T-cell (primary cell): ENCODE measurements around the gene GUCA2B. TPM values are rescaled to one million over a fixed set of nuclear protein-coding genes. Genes with fewer than 3 reads are reported as not detected.

Source experiments
- ATAC-seq, 4 experiments: fragments of 200-7000 bp in 3 of 4; fragments of 150-1000 bp in 1 of 4; cut with Tn5 transposase; replicated peaks in 1 of 4; 1 replicate in 3 of 4; 2 replicates in 1 of 4; pipeline ENCODE4 v1.10.0; 2021; ENCODE audit warnings: moderate library complexity in 3 of 4, mild to moderate bottlenecking in 2 of 4, moderate number of reproducible peaks in 1 of 4
- CTCF ChIA-PET, 2 donors: fragments of 300-600 bp; sonication (Branson Sonifier 250); formaldehyde crosslinking; loops; one replicate each; lab custom pipeline; 2022; ENCODE audit warnings: antibody characterized with exemption in 2 of 2; lab: Charles Lee
- POLR2A ChIA-PET, 2 donors: fragments of 300-600 bp; sonication (Branson Sonifier 250); formaldehyde crosslinking; loops; one replicate each; lab custom pipeline; 2022; ENCODE audit warnings: antibody characterized with exemption in 2 of 2; lab: Charles Lee
- DNase-seq, 35 experiments: peaks; one replicate each; pipeline versions ENCODE4 v3.0.0 to v3.0.0-alpha.2; 2013 to 2023
- H3K27ac ChIP-seq: one replicate; pipeline ENCODE4 v1.5.1; 2013; ENCODE audit warnings: low read length
- H3K27me3 ChIP-seq, 2 experiments: replicated peaks in 1 of 2; 1 replicate in 1 of 2; 2 replicates in 1 of 2; pipeline versions ENCODE4 v1.6.1 to v1.7.0; 2013; ENCODE audit warnings: low read length in 1 of 2, mixed read lengths in 1 of 2; ENCODE audit not compliant: control insufficient read depth in 2 of 2, insufficient read depth in 2 of 2; ENCODE audit errors: extremely low read depth in 1 of 2
- H3K36me3 ChIP-seq, 2 donors: 1 replicate in 1 of 2; 2 replicates in 1 of 2; pipeline versions ENCODE4 v1.6.1 to v1.7.0; 2013; ENCODE audit warnings: low read length in 1 of 2; ENCODE audit not compliant: control insufficient read depth in 2 of 2, insufficient read depth in 1 of 2; ENCODE audit errors: extremely low read depth in 1 of 2
- H3K4me1 ChIP-seq, 2 experiments: 1 replicate in 1 of 2; 2 replicates in 1 of 2; pipeline versions ENCODE4 v1.6.1 to v1.7.0; 2013; ENCODE audit warnings: low read length in 2 of 2, mixed read lengths in 1 of 2; ENCODE audit not compliant: insufficient read depth in 2 of 2, control insufficient read depth in 1 of 2; ENCODE audit errors: extremely low read depth in 1 of 2
- H3K4me3 ChIP-seq, 2 donors: 1 replicate in 1 of 2; 2 replicates in 1 of 2; pipeline versions ENCODE4 v1.5.1 to v1.7.0; 2013; ENCODE audit warnings: mild to moderate bottlenecking in 2 of 2, low read length in 1 of 2, moderate library complexity in 1 of 2; ENCODE audit not compliant: control insufficient read depth in 1 of 2; ENCODE audit errors: extremely low read depth in 1 of 2
- H3K9me3 ChIP-seq: 2 replicates; pipeline ENCODE4 v1.7.0; 2013
- H3K27ac Mint-ChIP-seq, 2 donors: one replicate each; pipeline ENCODE4 v1.8.0; 2020 to 2021; ENCODE audit warnings: mild to moderate bottlenecking in 2 of 2, mixed read lengths in 2 of 2
- H3K27me3 Mint-ChIP-seq, 2 donors: one replicate each; pipeline ENCODE4 v1.8.0; 2021 to 2022; ENCODE audit warnings: mixed read lengths in 2 of 2
- H3K36me3 Mint-ChIP-seq: one replicate; pipeline ENCODE4 v1.8.0; 2021; ENCODE audit warnings: mixed read lengths
- H3K4me1 Mint-ChIP-seq, 3 donors: one replicate each; pipeline ENCODE4 v1.8.0; 2020 to 2022; ENCODE audit warnings: mixed read lengths in 3 of 3, mild to moderate bottlenecking in 1 of 3
- H3K4me3 Mint-ChIP-seq, 3 donors: one replicate each; pipeline ENCODE4 v1.8.0; 2020 to 2022; ENCODE audit warnings: mild to moderate bottlenecking in 3 of 3, mixed read lengths in 3 of 3, moderate library complexity in 3 of 3
- H3K9me3 Mint-ChIP-seq, 3 donors: one replicate each; pipeline ENCODE4 v1.8.0; 2020 to 2022; ENCODE audit warnings: mixed read lengths in 3 of 3
- WGBS: methylation state at CpG from one replicate; pipeline ENCODE4 v1.1.5; 2013; ENCODE audit warnings: missing lambda C conversion rate; ENCODE audit not compliant: insufficient coverage; 5-methylcytosine and 5-hydroxymethylcytosine counted together
- total RNA-seq, 35 experiments: library from RNA in 6 of 35; stranded (reverse) in 6 of 35; fragments of 120-200 nt in 1 of 35; gene quantifications; one replicate each; pipeline versions ENCODE4 v1.2.1 to v1.2.4 and lab custom pipeline; 2013 to 2026

The GUCA2B gene
- total RNA-seq, 5 donors from 2014 or later (not counting 1 experiment from before 2014, with no cell fraction given) = not detected

DNA sequence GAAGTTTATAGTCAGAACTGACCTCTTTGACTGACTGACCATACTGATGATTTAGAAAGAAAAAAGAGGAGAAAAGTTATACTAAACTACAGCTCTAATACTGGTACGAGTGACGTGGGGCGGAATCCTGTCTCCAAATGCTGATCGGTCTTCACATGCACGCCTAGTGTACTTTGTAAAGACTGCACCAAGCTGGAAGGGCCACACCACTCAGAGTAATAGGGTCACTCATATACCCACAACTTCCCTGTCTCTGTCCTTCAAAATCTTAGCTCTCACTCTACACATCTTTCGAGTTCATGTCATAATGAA is 30.7 kb downstream of the GUCA2B start:
- peaks cover 47% of the 10 kb centered on the region for H3K36me3 Mint-ChIP-seq
- Histone ChIP-seq H3K4me3 (no peak overlapping the region), H3K27me3 (no peaks in the 10 kb centered on the region), H3K4me1 (no peaks in the 10 kb centered on the region), H3K36me3 (peaks cover 0 to 50% of the 10 kb centered on the region in 2 donors), H3K27ac (no peak overlapping the region), H3K9me3 (no peaks in the 10 kb centered on the region)
- H3K4me3 Mint-ChIP-seq = no peak overlapping the region
- CTCF ChIA-PET = no interaction called here
- POLR2A ChIA-PET = no interaction called here
- H3K4me1 Mint-ChIP-seq = no peaks in the 10 kb centered on the region
- peak overlapping the region in 1 of 2 donors; percentile 37 for H3K27ac Mint-ChIP-seq
- H3K9me3 Mint-ChIP-seq = no peaks in the 10 kb centered on the region
- 100% methylated on average over 1 of the region's 6 CpGs for WGBS
- DNase-seq = no peak
- H3K27me3 Mint-ChIP-seq = no peaks in the 10 kb centered on the region
- ATAC-seq = no peak

DNA sequence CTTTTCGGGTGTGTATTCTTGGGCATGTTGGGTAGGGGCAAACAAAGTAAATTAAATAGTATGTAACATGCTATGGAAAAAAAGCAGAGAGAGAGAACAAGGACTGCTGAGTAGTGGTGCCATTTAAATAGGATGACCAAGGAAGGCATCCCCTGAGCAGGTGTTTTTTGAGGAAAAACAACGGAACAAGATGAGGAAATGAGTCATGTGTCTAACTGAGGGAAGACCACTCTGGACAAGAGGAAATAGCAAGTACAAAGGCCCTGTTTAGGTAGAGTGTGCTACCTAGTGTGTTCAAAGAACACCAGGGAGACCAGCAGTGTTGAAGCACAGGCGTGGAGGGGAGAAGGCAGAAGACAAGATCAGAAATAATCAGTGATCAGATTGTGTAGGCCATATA is 31.4 kb downstream of the GUCA2B start:
- Mint-ChIP-seq H3K27ac (peak overlapping the region; percentile 26 to 53), H3K36me3 (peaks cover 49% of the 10 kb centered on the region), H3K9me3 (no peaks in the 10 kb centered on the region), H3K4me3 (no peak overlapping the region), H3K4me1 (no peaks in the 10 kb centered on the region), H3K27me3 (no peaks in the 10 kb centered on the region)
- WGBS = 91% methylated on average over 2 of the region's 3 CpGs
- DNase-seq (no peak), ATAC-seq (no peak)
- POLR2A ChIA-PET = no interaction called here
- H3K27ac ChIP-seq = no peak overlapping the region
- no peaks in the 10 kb centered on the region for H3K9me3 ChIP-seq
- CTCF ChIA-PET = interaction anchor here in 1 of 2 donors (0.7 to 1.2 kb wide), 2 partner anchors 108 to 417 kb away, joined by 6 read pairs; no protein-coding TSS in a partner anchor
- no peaks in the 10 kb centered on the region for H3K4me1 ChIP-seq
- no peak overlapping the region for H3K4me3 ChIP-seq
- peaks cover 0 to 54% of the 10 kb centered on the region in 2 donors for H3K36me3 ChIP-seq
- no peaks in the 10 kb centered on the region for H3K27me3 ChIP-seq

DNA sequence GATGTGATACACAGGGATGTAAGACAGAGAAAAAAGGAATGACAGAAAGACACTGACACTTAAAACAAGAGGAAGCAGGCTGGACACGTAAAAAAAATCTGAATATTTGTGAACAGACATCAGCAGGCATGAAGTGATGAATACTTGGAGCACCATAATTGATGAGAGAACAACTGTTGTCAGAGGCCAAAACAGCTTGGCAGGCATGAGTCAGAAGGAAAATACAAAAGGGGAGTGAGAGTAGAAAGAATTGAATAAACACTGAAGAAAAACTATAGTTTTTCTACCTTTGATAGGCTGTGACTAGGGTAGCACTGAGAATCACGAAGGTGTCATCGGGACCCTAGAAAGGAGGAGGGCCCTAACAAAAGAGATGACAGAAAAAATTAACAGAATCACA is 32.9 kb downstream of the GUCA2B start:
- Mint-ChIP-seq H3K27ac (peak overlapping the region; percentile 1 to 4), H3K9me3 (no peaks in the 10 kb centered on the region), H3K36me3 (peaks cover 53% of the 10 kb centered on the region), H3K27me3 (no peaks in the 10 kb centered on the region), H3K4me1 (peaks cover 0 to 2% (median 2%) of the 10 kb centered on the region in 3 donors), H3K4me3 (no peak overlapping the region)
- no peak for DNase-seq
- Histone ChIP-seq H3K4me3 (no peak overlapping the region), H3K9me3 (no peaks in the 10 kb centered on the region), H3K27ac (no peak overlapping the region), H3K27me3 (no peaks in the 10 kb centered on the region), H3K4me1 (no peaks in the 10 kb centered on the region), H3K36me3 (peaks cover 0 to 58% of the 10 kb centered on the region in 2 donors)
- ChIA-PET POLR2A (no interaction called here), CTCF (no interaction called here)
- no peak for ATAC-seq
- 100% methylated on average over 1 of the region's 3 CpGs for WGBS

DNA sequence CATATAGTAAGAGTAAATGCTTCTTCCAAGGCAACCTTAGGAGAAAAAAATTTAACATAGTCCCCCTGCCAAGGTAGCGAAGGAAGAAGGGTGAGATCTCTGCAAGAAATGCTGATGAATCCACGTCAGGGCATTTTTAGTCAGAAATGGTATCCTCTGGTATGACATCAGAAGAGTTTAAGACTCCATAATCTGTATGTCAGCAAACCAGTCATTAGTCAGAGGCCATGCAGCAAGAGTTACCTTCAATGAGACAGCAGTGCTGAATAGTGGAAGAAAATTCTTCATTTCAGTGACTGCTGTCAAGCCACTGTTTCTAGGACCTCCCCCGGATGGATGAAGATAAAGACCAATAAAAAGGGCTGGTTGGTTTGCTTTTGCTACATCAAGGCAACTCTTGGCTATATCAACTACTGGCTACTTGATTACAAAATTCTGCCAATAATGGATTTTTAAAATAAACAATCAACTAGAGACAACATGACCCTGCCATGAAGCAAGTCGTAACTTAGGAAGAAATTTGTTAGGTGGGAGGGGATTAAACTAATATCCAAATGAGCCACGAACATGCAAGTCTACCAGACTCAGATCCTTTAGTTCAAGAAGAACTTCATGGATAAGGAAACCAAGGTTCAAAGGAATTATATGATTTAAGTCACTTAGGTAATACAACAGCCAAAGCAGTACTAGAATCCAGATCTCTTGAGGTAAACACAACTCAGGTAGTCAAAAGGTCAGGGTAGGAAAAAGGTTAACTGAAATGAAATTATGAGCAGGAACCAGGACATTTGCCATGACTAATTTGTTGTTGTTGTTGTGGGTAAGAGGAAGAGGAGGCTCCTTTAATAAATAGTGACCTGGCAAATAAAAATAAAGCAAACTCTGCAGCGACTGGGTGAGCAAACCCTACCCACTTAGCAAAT is 37.0 kb downstream of the GUCA2B start:
- no peak overlapping the region for H3K27ac Mint-ChIP-seq
- peaks cover 54% of the 10 kb centered on the region for H3K36me3 Mint-ChIP-seq
- 100% methylated on average over 1 of the region's 6 CpGs for WGBS
- ChIA-PET CTCF (interaction anchor here in 1 of 2 donors (0.7 kb wide), 1 partner anchor 263 kb away, joined by 3 read pairs; no protein-coding TSS in a partner anchor), POLR2A (no interaction called here)
- H3K27me3 Mint-ChIP-seq = no peaks in the 10 kb centered on the region
- Histone ChIP-seq H3K27ac (no peak overlapping the region), H3K9me3 (no peaks in the 10 kb centered on the region), H3K4me1 (no peaks in the 10 kb centered on the region), H3K36me3 (peaks cover 0 to 74% of the 10 kb centered on the region in 2 donors), H3K4me3 (no peak overlapping the region), H3K27me3 (no peaks in the 10 kb centered on the region)
- DNase-seq (no peak), ATAC-seq (no peak)
- no peak overlapping the region for H3K4me3 Mint-ChIP-seq
- H3K9me3 Mint-ChIP-seq = no peaks in the 10 kb centered on the region
- peaks cover 0 to 16% (median 6%) of the 10 kb centered on the region in 3 donors for H3K4me1 Mint-ChIP-seq

DNA sequence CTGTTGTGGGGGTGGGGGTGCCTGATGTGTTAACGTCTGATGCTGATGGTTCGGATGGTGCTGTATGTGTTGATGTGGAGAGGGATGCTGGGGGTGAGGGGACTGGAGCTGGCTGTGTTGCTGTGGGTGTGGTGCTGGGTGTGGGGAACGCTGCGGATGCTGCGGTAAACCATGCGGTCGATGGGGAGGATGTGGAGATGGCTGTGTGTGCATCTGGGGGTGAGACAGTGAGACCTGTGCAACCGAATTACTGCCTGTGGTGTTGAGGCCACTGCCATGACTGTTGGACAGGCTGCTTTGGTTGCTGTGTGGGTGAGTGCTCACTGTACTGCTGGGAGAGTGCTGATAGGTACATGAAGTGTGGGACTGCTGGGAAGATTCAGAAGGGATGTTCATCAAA is 38.1 kb downstream of the GUCA2B start:
- no peak overlapping the region for H3K4me3 Mint-ChIP-seq
- peaks cover 44% of the 10 kb centered on the region for H3K36me3 Mint-ChIP-seq
- Histone ChIP-seq H3K4me1 (no peaks in the 10 kb centered on the region), H3K4me3 (no peak overlapping the region), H3K27ac (no peak overlapping the region), H3K27me3 (no peaks in the 10 kb centered on the region), H3K36me3 (peaks cover 0 to 77% of the 10 kb centered on the region in 2 donors), H3K9me3 (no peaks in the 10 kb centered on the region)
- H3K9me3 Mint-ChIP-seq = no peaks in the 10 kb centered on the region
- H3K4me1 Mint-ChIP-seq = peaks cover 0 to 16% (median 6%) of the 10 kb centered on the region in 3 donors
- H3K27ac Mint-ChIP-seq = no peak overlapping the region
- ATAC-seq (no peak), DNase-seq (no peak)
- CTCF ChIA-PET = interaction anchor here in 1 of 2 donors (0.6 to 0.7 kb wide), 2 partner anchors 265 to 573 kb away, joined by 3 read pairs; no protein-coding TSS in a partner anchor
- WGBS = 97% methylated on average over 8 of the region's 8 CpGs
- no peaks in the 10 kb centered on the region for H3K27me3 Mint-ChIP-seq
- POLR2A ChIA-PET = no interaction called here

DNA sequence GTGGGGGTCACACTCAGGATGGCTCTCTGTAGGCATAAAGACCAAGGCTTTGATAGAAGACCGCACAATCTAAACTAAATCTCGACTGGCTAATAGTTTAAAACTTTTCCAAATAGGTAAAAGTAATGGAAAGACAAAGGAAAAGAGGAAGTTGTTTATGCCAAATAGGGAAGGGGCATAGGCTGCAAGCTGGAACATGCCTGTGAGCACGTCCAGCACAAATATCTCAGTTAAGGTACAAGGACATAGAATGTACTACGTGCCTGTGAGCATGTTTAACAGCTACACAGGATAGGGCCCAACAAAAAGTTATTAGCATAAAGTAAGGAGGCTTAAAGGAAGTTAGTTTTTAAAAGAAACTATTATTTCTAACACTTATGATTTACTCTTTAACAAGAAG is 38.9 kb downstream of the GUCA2B start:
- no peak overlapping the region for H3K27ac ChIP-seq
- Mint-ChIP-seq H3K9me3 (no peaks in the 10 kb centered on the region), H3K36me3 (peaks cover 40% of the 10 kb centered on the region), H3K27me3 (no peaks in the 10 kb centered on the region), H3K4me3 (no peak overlapping the region), H3K4me1 (peaks cover 0 to 16% (median 6%) of the 10 kb centered on the region in 3 donors), H3K27ac (peak overlapping the region; percentile 3 to 11)
- DNase-seq (no peak), ATAC-seq (no peak)
- H3K9me3 ChIP-seq = no peaks in the 10 kb centered on the region
- H3K4me1 ChIP-seq = no peaks in the 10 kb centered on the region
- 94% methylated on average over 2 of the region's 4 CpGs for WGBS
- H3K27me3 ChIP-seq = no peaks in the 10 kb centered on the region
- no peak overlapping the region for H3K4me3 ChIP-seq
- POLR2A ChIA-PET = no interaction called here
- CTCF ChIA-PET = interaction anchor here in 1 of 2 donors (1.0 kb wide), 1 partner anchor 10 kb away, joined by 3 read pairs; no protein-coding TSS in a partner anchor
- peaks cover 0 to 74% of the 10 kb centered on the region in 2 donors for H3K36me3 ChIP-seq
